ENCODE data around the gene LARGE1. TPM values are rescaled to one million over a fixed set of nuclear protein-coding genes. Genes with fewer than 3 reads are reported as not detected.
A peak's percentile ranks its signal among the peaks of the same experiment; 100 is the strongest.

The LARGE1 gene
- total RNA-seq, 1 donor from 2014 or later = 2.4 TPM

- DNase-seq (ENCODE audit: low read depth in 2 of 2) = no peak
Measured at GRCh38 chr22:33666961-33667619, 253.2 kb downstream of the LARGE1 start.

GRCh38 chr22:33666279-33666960 lies 253.9 kb downstream of the LARGE1 start:
- no peak for DNase-seq (ENCODE audit: low read depth in 2 of 2)

- no peak for DNase-seq (ENCODE audit: low read depth in 2 of 2)
Measured at GRCh38 chr22:33659448-33659847, 260.8 kb downstream of the LARGE1 start.

GRCh38 chr22:33658775-33659174 lies 261.5 kb downstream of the LARGE1 start:
- DNase-seq (ENCODE audit: low read depth in 2 of 2) = peak in 1 of 2 donors; percentile 3

DNA sequence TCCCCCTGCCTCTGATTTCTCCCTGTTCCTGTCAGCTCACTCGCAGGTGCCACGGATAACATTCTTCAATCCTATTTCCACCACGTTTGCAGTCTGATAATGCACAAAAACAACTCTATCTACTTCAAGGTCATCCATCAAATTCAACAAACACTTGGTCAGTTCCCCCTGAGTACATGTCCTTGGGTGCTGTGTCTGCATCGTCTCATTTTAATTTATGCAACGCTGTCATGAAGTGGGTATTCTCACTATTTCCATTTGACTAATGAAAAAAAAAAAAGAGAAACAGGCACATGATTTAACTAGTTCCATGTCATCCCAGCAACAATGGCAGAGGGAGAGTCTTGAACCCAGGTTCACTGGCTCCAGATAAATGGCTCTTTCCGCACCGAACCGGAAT lies 262.6 kb downstream of the LARGE1 start:
- DNase-seq (ENCODE audit: low read depth in 2 of 2) = no peak

GRCh38 chr22:33656808-33657628 lies 263.3 kb downstream of the LARGE1 start:
- DNase-seq (ENCODE audit: low read depth in 2 of 2) = no peak

DNA sequence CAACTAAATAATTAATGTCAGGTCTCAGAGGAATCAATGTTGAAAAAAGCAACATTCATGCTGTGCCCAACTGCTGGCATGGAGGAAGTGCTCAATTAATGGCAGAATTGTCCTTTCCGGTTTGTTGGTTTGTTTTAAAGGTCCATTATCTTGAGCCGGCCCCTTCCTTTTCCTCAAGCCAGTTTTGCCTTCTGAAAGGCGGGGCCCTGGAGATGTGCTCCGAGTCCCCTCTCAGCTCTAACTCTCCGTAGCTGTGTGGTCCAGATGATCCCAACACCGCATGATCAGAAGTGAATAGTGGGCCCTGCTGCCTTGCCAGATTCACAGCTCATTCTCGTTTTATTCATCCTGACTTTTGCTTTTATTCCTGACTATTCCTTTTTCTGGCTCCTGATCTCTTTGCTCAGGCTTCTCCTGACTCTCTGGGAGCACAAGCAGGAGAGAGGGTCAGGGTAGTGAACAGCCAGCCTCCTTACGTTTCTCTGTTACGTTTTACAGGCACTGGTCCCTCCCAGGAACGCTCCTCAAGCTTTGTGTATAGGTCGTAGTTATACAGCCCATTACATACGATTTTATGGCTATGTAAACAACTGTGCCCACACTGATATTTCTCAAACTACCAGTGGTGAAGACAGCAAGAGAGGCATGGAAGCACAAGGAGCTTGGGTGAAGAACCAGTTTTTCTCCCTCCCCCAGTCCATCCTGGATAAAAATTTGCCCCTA lies 265.9 kb downstream of the LARGE1 start:
- DNase-seq (ENCODE audit: low read depth in 2 of 2) = no peak

DNA sequence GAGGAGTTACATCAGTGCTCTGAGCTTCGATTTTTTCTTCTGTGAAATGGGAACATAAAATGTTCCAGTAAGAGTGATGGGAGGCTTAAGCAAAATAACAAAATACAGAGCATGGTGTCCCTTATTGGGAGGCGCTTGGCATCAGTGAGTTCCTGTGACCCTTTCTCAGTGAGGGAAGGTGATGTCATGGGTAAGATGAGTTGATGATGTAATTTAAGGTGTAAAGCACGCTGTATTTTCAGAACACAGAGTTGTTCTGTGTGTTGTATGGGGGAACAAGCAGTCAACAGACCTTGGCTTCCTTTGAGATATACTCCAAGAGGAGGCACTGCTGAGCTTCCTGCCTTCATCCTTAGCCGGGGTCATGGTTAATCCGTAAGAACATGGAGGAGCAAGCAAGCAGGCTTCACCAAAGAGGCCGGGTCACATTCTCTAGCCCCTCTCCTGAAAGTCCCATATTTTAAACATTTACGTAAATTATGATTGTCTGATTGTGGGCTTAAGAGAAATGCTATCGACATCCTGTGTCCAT lies 266.7 kb downstream of the LARGE1 start:
- DNase-seq (ENCODE audit: low read depth in 2 of 2) = no peak

GRCh38 chr22:33652615-33653014 lies 267.7 kb downstream of the LARGE1 start:
- no peak for DNase-seq (ENCODE audit: low read depth in 2 of 2)

- DNase-seq (ENCODE audit: low read depth in 2 of 2) = no peak
Measured at GRCh38 chr22:33650244-33650643, 270.0 kb downstream of the LARGE1 start.

- DNase-seq (ENCODE audit: low read depth in 2 of 2) = no peak
Measured at GRCh38 chr22:33648478-33648877, 271.8 kb downstream of the LARGE1 start.

DNA sequence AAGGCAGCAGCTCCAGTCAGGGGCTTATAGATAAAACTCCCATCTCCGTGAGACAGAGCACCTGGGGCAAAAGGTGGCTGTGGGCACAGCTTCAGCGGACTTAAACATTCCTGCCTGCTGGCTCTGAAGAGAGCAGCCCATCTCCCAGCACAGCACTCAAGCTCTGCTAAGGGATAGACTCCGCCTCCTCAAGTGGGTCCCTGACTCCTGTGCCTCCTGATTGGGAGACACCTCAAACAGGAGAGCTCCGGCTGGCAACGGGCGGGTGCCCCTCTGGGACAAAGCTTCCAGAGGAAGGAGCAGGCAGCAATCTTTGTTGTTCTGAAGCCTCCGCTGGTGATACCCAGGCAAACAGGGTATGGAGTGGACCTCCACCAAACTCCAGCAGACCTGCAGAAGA lies 279.4 kb downstream of the LARGE1 start:
- DNase-seq (ENCODE audit: low read depth in 2 of 2) = no peak

DNA sequence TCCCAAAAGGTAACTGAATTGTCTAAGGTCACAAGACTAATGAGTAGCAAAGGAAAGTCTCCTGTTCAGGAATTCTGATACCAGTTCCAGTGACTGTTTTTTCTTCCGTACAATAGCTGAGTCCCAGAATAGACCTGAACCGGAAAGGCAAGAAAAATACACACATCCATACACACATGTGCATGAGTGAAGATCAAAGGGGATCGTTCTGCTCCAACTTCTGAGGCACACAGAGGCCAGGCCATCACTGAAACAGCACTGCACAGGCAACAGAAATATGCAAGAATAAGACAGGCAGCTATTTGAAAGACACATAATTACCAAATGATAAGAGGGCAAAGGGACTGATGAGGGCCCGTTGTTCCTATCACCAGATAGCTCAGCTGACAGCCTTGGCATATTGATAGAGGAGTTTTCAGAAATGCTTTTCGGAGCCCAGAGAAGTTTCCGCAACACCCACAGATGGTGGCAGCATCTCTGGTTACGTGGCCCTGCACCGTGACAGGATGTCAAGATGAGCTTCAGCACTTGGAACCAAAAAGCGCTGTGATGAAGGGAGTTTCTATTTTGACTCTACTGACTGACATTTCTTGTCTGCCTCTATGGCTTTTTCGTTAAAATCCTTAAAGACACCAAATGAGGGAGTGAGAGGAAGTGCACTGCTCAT lies 280.6 kb downstream of the LARGE1 start:
- no peak for DNase-seq (ENCODE audit: low read depth in 2 of 2)

- DNase-seq (ENCODE audit: low read depth in 2 of 2) = no peak
Measured at GRCh38 chr22:33635766-33636165, 284.5 kb downstream of the LARGE1 start.

- DNase-seq (ENCODE audit: low read depth in 2 of 2) = no peak
Measured at GRCh38 chr22:33631777-33632176, 288.5 kb downstream of the LARGE1 start.

GRCh38 chr22:33625959-33626358 lies 294.3 kb downstream of the LARGE1 start:
- no peak for DNase-seq (ENCODE audit: low read depth in 2 of 2)

GRCh38 chr22:33620085-33620484 lies 300.2 kb downstream of the LARGE1 start:
- no peak for DNase-seq (ENCODE audit: low read depth in 2 of 2)

DNA sequence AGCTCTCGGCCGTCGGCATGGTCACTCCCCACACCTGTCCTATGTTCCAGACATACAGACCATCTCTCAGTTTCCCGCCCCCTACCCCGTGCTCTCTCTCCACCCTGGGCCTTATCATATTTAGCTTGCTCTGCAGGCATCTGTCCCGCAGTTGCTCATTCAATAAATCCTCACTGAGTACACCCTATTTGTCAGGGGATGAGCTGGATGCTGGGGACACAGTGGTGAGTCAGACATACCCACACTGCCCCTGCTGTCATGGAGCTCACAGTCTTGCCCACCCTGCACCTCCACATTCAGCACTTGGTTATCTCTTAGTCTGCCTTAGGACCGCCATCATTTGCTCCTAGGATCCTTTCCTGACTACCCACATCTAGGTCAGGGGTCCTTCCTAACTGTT lies 313.8 kb downstream of the LARGE1 start:
- DNase-seq (ENCODE audit: low read depth in 2 of 2) = no peak

GRCh38 chr22:33605666-33606065 lies 314.6 kb downstream of the LARGE1 start:
- DNase-seq (ENCODE audit: low read depth in 2 of 2) = no peak

DNA sequence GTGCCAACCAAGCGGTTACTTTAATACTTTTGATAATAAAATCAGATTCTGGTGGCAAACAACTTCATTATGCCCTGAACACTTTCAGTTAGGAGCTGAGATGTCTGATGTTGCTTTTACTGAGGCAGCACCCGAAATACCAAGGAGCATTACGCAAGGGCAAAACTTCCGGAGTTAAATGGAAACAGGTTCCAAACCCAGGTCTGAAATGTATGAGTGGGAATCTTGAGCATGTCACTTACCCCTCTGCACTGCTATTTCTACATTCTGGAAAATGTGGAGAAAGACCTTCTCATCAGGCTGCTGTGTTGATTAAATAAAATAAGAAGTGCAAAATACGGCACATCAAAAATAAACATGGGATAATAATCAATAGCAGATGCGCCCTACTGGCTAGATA lies 315.1 kb downstream of the LARGE1 start:
- no peak for DNase-seq (ENCODE audit: low read depth in 2 of 2)

DNA sequence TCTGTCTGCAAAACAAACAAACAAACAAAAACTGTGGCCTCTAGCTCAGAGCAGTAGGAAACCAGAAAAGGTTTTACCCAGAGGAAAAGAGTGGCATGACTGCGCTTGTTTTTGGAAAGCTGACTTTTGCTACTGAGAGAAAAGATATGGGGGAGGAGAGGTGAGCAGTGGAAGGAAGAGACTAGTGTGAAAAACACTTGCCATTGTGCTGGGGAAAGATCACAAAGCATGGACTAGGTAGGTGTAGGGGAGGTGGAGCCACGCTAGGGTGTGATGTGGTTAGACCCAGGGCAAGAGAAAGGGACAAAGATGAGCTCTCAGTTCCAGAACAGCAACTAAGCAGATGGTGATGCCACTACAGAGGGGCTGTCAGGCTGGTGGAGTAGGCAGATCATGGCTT lies 319.2 kb downstream of the LARGE1 start:
- no peak for DNase-seq (ENCODE audit: low read depth in 2 of 2)
